Measurements from ENCODE around the gene SH2D4B. TPM values are rescaled to one million over a fixed set of nuclear protein-coding genes. Genes with fewer than 3 reads are reported as not detected.

The SH2D4B gene
- total RNA-seq, 2 donors from 2014 or later, result 0.12 TPM; not detected in 1

DNA sequence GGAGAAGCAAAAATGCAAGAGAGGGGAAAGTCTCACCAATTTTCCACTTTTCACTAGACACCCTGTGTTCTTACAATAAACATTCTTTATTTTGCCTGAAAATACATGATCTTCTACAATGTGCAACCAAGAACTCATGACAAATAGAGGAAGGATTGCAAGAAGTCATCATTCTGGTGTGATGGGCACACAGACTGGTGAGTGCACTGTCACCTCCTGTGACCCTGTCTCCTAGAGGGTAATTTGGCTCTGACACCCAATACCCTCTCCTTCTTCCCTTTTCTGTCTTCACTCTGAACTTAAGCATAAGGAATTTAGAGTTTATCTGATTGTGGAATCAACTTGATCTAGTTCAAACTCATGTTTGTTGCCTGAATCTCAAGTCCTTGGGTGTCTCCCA is 153.7 kb downstream of the SH2D4B start:
- no peak for DNase-seq (ENCODE audit: low spot score)
- H3K4me1 ChIP-seq, result no peaks in the 10 kb centered on the region
- TF ChIP-seq, protein P1, sequence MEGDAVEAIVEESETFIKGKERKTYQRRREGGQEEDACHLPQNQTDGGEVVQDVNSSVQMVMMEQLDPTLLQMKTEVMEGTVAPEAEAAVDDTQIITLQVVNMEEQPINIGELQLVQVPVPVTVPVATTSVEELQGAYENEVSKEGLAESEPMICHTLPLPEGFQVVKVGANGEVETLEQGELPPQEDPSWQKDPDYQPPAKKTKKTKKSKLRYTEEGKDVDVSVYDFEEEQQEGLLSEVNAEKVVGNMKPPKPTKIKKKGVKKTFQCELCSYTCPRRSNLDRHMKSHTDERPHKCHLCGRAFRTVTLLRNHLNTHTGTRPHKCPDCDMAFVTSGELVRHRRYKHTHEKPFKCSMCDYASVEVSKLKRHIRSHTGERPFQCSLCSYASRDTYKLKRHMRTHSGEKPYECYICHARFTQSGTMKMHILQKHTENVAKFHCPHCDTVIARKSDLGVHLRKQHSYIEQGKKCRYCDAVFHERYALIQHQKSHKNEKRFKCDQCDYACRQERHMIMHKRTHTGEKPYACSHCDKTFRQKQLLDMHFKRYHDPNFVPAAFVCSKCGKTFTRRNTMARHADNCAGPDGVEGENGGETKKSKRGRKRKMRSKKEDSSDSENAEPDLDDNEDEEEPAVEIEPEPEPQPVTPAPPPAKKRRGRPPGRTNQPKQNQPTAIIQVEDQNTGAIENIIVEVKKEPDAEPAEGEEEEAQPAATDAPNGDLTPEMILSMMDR (IDR thresholded peaks at IDR 0.05), result no peak
- H3K27ac ChIP-seq, result no peak overlapping the region
- H3K4me3 ChIP-seq, result no peak overlapping the region
- no peaks in the 10 kb centered on the region for H3K36me3 ChIP-seq
- H3K9me3 ChIP-seq, result no peaks in the 10 kb centered on the region
- H3K27me3 ChIP-seq, result no peaks in the 10 kb centered on the region

DNA sequence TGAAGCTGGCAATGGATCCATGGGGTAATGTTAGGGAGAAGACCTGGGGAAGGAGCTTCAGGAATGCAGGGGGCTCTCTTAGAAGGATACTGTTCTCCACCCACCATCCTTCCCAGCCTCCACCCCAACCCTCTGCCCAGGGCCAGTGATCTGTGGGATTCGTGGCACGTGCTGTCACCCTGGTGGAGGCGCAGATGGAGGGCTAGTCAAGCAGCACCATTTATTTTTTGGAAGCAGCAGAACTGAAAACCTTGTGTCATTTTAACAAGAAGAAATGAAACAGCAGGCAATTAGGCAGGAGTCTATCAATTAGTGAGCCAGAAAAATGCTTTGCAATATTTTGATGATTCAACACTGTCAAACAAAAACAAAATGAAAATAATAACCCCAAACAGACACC is 155.9 kb downstream of the SH2D4B start:
- H3K27ac ChIP-seq, result no peak overlapping the region
- no peaks in the 10 kb centered on the region for H3K9me3 ChIP-seq
- H3K4me1 ChIP-seq, result no peaks in the 10 kb centered on the region
- no peak overlapping the region for H3K4me3 ChIP-seq
- no peak for DNase-seq (ENCODE audit: low spot score)
- no peaks in the 10 kb centered on the region for H3K36me3 ChIP-seq
- TF ChIP-seq, protein P1 (IDR thresholded peaks at IDR 0.05), result no peak
- no peaks in the 10 kb centered on the region for H3K27me3 ChIP-seq

DNA sequence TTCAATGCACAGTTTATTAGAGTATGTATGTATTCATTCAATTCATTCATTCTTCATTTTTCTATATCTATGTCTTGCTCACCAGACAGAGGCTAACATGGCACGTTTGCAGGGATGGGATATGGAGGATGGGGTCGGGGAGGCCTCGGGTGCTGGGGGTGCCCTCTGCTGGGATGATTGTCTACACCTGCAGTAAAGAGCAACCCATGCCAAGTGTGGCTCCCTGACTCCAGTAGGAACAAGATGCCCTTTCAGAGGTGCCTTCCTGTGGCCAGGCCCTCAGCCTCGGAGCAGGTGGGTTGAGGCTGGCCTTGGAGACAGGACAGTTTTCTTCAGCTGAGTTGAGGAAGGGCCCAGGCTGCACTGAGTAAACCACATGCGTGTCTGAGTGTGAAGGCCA is 157.2 kb downstream of the SH2D4B start:
- no peaks in the 10 kb centered on the region for H3K27me3 ChIP-seq
- TF ChIP-seq, protein P1 (IDR thresholded peaks at IDR 0.05), result no peak
- no peak overlapping the region for H3K27ac ChIP-seq
- H3K9me3 ChIP-seq, result no peaks in the 10 kb centered on the region
- peaks cover 0 to 4% of the 10 kb centered on the region in 2 donors for H3K4me1 ChIP-seq
- no peaks in the 10 kb centered on the region for H3K36me3 ChIP-seq
- DNase-seq (ENCODE audit: low spot score), result no peak
- no peak overlapping the region for H3K4me3 ChIP-seq

Other genes with a start within 250 kb of the SH2D4B start
- not detected for gene MAT1A, start 248.2 kb upstream of the SH2D4B start, total RNA-seq
- not detected for gene DYDC1, start 181.1 kb upstream of the SH2D4B start, total RNA-seq
- gene DYDC2, start 181.1 kb upstream of the SH2D4B start, total RNA-seq, result not detected
- 10 to 100 TPM; 42.8 to 81.2 TPM for gene PRXL2A, start 129.4 kb upstream of the SH2D4B start, total RNA-seq
- gene TSPAN14, start 83.6 kb upstream of the SH2D4B start, total RNA-seq, result 10 to 100 TPM; 24.2 to 34.7 TPM

Data from right atrium auricular region (tissue), 2 donors.